ENCODE results near the gene MID1IP1. TPM values are rescaled to one million over a fixed set of nuclear protein-coding genes. Genes with fewer than 3 reads are reported as not detected.

MID1IP1 gene
- polyA plus RNA-seq, 1 donor from 2014 or later: 8.2 TPM

GRCh38 chrX:38807873-38808272 is 6.6 kb downstream of the MID1IP1 start:
- H3K27me3 ChIP-seq (ENCODE audit: insufficient read depth, low read depth, low read length): no peaks in the 10 kb centered on the region
- H3K4me3 ChIP-seq (ENCODE audit: low read length): no peak overlapping the region
- TF ChIP-seq POLR2AphosphoS5 (IDR thresholded peaks at IDR 0.05) (no peak), TAF1 (IDR thresholded peaks at IDR 0.05; ENCODE audit: low read depth) (no peak)
- H3K9ac ChIP-seq (ENCODE audit: low read length): no peak overlapping the region
- H3K36me3 ChIP-seq (ENCODE audit: insufficient read depth, low read length): no peaks in the 10 kb centered on the region
- H3K79me2 ChIP-seq (replicated peaks; ENCODE audit: insufficient read depth, low read length): no peaks in the 10 kb centered on the region
- no peak overlapping the region for H3K27ac ChIP-seq (ENCODE audit: low read length)
- H3K4me2 ChIP-seq (ENCODE audit: low read length): no peak overlapping the region
- no peaks in the 10 kb centered on the region for H4K20me1 ChIP-seq (ENCODE audit: insufficient read depth)
- H3F3A ChIP-seq (ENCODE audit: insufficient read depth, low read length, poor library complexity, severe bottlenecking): no peaks in the 10 kb centered on the region
- H3K9me3 ChIP-seq (ENCODE audit: low read length): no peaks in the 10 kb centered on the region
- no peak overlapping the region for H2AFZ ChIP-seq (ENCODE audit: low read depth, low read length)
- no peaks in the 10 kb centered on the region for H3K9me2 ChIP-seq (ENCODE audit: insufficient read depth, low read length)

- Histone ChIP-seq H4K20me1 (ENCODE audit: insufficient read depth) (no peaks in the 10 kb centered on the region), H3K4me3 (ENCODE audit: low read length) (no peak overlapping the region), H3K4me2 (ENCODE audit: low read length) (no peak overlapping the region), H3K79me2 (replicated peaks; ENCODE audit: insufficient read depth, low read length) (no peaks in the 10 kb centered on the region), H3F3A (ENCODE audit: insufficient read depth, low read length, poor library complexity, severe bottlenecking) (no peaks in the 10 kb centered on the region), H3K27me3 (ENCODE audit: insufficient read depth, low read depth, low read length) (no peaks in the 10 kb centered on the region), H3K27ac (ENCODE audit: low read length) (no peak overlapping the region), H3K36me3 (ENCODE audit: insufficient read depth, low read length) (no peaks in the 10 kb centered on the region), H3K9me2 (ENCODE audit: insufficient read depth, low read length) (no peaks in the 10 kb centered on the region), H3K9ac (ENCODE audit: low read length) (no peak overlapping the region), H3K9me3 (ENCODE audit: low read length) (no peaks in the 10 kb centered on the region), H2AFZ (ENCODE audit: low read depth, low read length) (no peak overlapping the region)
- TF ChIP-seq REST (IDR thresholded peaks at IDR 0.05; ENCODE audit: borderline replicate concordance) (no peak), RAD21 (conservative IDR thresholded peaks at IDR 0.05) (no peak), EZH2 (IDR thresholded peaks at IDR 0.05; ENCODE audit: borderline replicate concordance, insufficient read depth, low read length, poor library complexity, severe bottlenecking) (no peak), POLR2AphosphoS5 (IDR thresholded peaks at IDR 0.05) (no peak), TAF1 (IDR thresholded peaks at IDR 0.05; ENCODE audit: low read depth) (no peak), MXI1 (conservative IDR thresholded peaks at IDR 0.05; ENCODE audit: poor library complexity, severe bottlenecking) (no peak), EP300 (conservative IDR thresholded peaks at IDR 0.05; ENCODE audit: poor library complexity, severe bottlenecking) (no peak), SMC3 (conservative IDR thresholded peaks at IDR 0.05; ENCODE audit: poor library complexity) (no peak), CTCF (IDR thresholded peaks at IDR 0.05; ENCODE audit: poor library complexity, severe bottlenecking) (no peak)
These were observed 10.4 kb downstream of the MID1IP1 start for GRCh38 chrX:38811515-38812243.

All from neural cell (in vitro differentiated cells).